Measurements from ENCODE around the gene ZBTB8A.

DNA sequence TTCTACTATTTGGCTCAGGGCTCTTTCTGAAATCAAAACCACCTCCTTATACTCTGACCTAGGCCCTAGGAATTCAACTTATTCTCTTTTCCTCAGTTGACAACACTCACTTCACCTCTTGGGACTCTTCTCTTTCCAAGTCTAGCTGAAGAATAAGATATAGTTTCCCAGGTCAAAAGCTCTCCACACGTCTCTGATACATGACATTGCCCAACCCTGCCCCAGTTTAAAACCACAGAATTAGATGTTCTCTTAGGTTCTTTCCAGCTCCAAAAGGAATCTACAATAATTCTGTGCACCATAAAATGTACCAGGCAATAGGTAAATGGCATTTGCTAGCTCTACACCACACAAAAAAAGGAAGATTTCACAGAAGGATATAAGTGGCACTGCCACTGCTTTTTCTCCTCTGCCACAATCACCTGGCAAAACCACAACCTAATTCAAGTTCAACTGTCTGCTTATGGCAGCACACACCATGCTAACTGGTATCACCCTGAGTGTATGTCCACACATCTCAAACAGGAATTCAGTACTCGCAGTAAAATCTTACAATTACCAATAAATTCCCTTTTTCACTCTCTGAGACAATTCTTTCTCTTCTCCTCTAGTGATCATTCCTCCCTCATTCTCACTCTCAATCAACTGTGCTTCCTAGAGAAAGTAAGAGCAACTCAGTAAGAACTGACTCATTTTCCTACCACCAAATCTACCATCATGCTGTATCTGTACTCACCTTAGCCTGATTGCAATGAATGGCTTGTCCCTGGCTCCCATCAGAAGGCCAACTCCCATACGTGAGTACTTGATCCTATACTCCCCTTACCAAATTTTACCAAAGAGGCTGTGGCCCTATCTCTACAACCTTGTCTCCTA lies 83.8 kb downstream of the ZBTB8A start:
- no peak for TF ChIP-seq POLR2A (IDR thresholded peaks at IDR 0.05)
- TF ChIP-seq, protein P1, sequence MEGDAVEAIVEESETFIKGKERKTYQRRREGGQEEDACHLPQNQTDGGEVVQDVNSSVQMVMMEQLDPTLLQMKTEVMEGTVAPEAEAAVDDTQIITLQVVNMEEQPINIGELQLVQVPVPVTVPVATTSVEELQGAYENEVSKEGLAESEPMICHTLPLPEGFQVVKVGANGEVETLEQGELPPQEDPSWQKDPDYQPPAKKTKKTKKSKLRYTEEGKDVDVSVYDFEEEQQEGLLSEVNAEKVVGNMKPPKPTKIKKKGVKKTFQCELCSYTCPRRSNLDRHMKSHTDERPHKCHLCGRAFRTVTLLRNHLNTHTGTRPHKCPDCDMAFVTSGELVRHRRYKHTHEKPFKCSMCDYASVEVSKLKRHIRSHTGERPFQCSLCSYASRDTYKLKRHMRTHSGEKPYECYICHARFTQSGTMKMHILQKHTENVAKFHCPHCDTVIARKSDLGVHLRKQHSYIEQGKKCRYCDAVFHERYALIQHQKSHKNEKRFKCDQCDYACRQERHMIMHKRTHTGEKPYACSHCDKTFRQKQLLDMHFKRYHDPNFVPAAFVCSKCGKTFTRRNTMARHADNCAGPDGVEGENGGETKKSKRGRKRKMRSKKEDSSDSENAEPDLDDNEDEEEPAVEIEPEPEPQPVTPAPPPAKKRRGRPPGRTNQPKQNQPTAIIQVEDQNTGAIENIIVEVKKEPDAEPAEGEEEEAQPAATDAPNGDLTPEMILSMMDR (IDR thresholded peaks at IDR 0.05) = no peak
